ENCODE results near the gene PCSK5. TPM values are rescaled to one million over a fixed set of nuclear protein-coding genes. Genes with fewer than 3 reads are reported as not detected.
A peak's percentile ranks its signal among the peaks of the same experiment; 100 is the strongest.
"Not testable (repeated sequence)": the region's sequence is repeated elsewhere in the genome, so short reads cannot be mapped to it uniquely, and the experiment has no call there.

PCSK5 gene
- 6.2 TPM for total RNA-seq
- long read RNA-seq, full-length matches to known transcripts, result 5 of 12 reads
- long read RNA-seq, partial matches to known transcripts, result 4 of 12 reads
- long read RNA-seq, other reads (novel, unspliced or antisense), result 3 of 12 reads

- DNase-seq (ENCODE audit: low spot score), result peak; percentile 96
- intact Hi-C loops (cut with DNase I), result loop anchor here (10.0 kb wide), 1 partner anchor 414 kb away; no protein-coding TSS in a partner anchor
These were observed at the start of gene PCSK5 for GRCh38 chr9:75890472-75891276. PCSK5 (plus strand) TSS chr9:75890673; CDS start chr9:75891182, 509 bp downstream.

- intact Hi-C loops (cut with DNase I), result no loop called here
These were observed 46.2 kb upstream of the PCSK5 start for GRCh38 chr9:75844321-75844720.

GRCh38 chr9:75845806-75846205, 44.7 kb upstream of the PCSK5 start:
- no peak for DNase-seq (ENCODE audit: low spot score)
- intact Hi-C loops (cut with DNase I), result no loop called here

More at GRCh38 chr9:75844321-75844720, 46.2 kb upstream of the PCSK5 start:
- DNase-seq (ENCODE audit: low spot score), result no peak

- intact Hi-C loops (cut with DNase I), result no loop called here
These were observed 43.4 kb upstream of the PCSK5 start for GRCh38 chr9:75847085-75847484.

GRCh38 chr9:75850459-75851200, 39.8 kb upstream of the PCSK5 start:
- DNase-seq (ENCODE audit: low spot score), result no peak
- intact Hi-C loops (cut with DNase I), result no loop called here

More at GRCh38 chr9:75847085-75847484, 43.4 kb upstream of the PCSK5 start:
- DNase-seq (ENCODE audit: low spot score), result no peak

GRCh38 chr9:75851917-75852316, 38.6 kb upstream of the PCSK5 start:
- no peak for DNase-seq (ENCODE audit: low spot score)
- intact Hi-C loops (cut with DNase I), result no loop called here

GRCh38 chr9:75852746-75853145, 37.7 kb upstream of the PCSK5 start:
- intact Hi-C loops (cut with DNase I), result no loop called here
- no peak for DNase-seq (ENCODE audit: low spot score)

- intact Hi-C loops (cut with DNase I), result loop anchor here (5.0 kb wide), 1 partner anchor 588 kb away; no protein-coding TSS in a partner anchor
- no peak for DNase-seq (ENCODE audit: low spot score)
These were observed 35.0 kb upstream of the PCSK5 start for GRCh38 chr9:75855509-75855908.

GRCh38 chr9:75858497-75859092, 31.9 kb upstream of the PCSK5 start:
- DNase-seq (ENCODE audit: low spot score), result no peak
- intact Hi-C loops (cut with DNase I), result loop anchor here (5.0 kb wide), 1 partner anchor 591 kb away; no protein-coding TSS in a partner anchor

- intact Hi-C loops (cut with DNase I), result loop anchor here (10.0 kb wide), 1 partner anchor 529 kb away; no protein-coding TSS in a partner anchor
- DNase-seq (ENCODE audit: low spot score), result no peak
These were observed 26.2 kb upstream of the PCSK5 start for GRCh38 chr9:75864266-75864665.

- intact Hi-C loops (cut with DNase I), result loop anchor here (5.0 to 10.0 kb wide), 3 partner anchors 244 to 604 kb away; no protein-coding TSS in a partner anchor
- no peak for DNase-seq (ENCODE audit: low spot score)
These were observed 24.1 kb upstream of the PCSK5 start for GRCh38 chr9:75866273-75866871.

GRCh38 chr9:75868526-75868925, 21.9 kb upstream of the PCSK5 start:
- intact Hi-C loops (cut with DNase I), result loop anchor here (5.0 to 10.0 kb wide), 3 partner anchors 246 to 606 kb away; no protein-coding TSS in a partner anchor

GRCh38 chr9:75869236-75869635, 21.2 kb upstream of the PCSK5 start:
- intact Hi-C loops (cut with DNase I), result loop anchor here (5.0 to 10.0 kb wide), 3 partner anchors 247 to 607 kb away; no protein-coding TSS in a partner anchor

More at GRCh38 chr9:75868526-75868925, 21.9 kb upstream of the PCSK5 start:
- DNase-seq (ENCODE audit: low spot score), result not testable (repeated sequence)

GRCh38 chr9:75870450-75870849, 20.0 kb upstream of the PCSK5 start:
- intact Hi-C loops (cut with DNase I), result no loop called here

More at GRCh38 chr9:75869236-75869635, 21.2 kb upstream of the PCSK5 start:
- no peak for DNase-seq (ENCODE audit: low spot score)

GRCh38 chr9:75871624-75872023, 18.8 kb upstream of the PCSK5 start:
- DNase-seq (ENCODE audit: low spot score), result no peak
- intact Hi-C loops (cut with DNase I), result no loop called here

More at GRCh38 chr9:75870450-75870849, 20.0 kb upstream of the PCSK5 start:
- DNase-seq (ENCODE audit: low spot score), result no peak

GRCh38 chr9:75873712-75874111, 16.8 kb upstream of the PCSK5 start:
- no peak for DNase-seq (ENCODE audit: low spot score)
- intact Hi-C loops (cut with DNase I), result no loop called here

GRCh38 chr9:75876999-75877640, 13.4 kb upstream of the PCSK5 start:
- intact Hi-C loops (cut with DNase I), result no loop called here
- no peak for DNase-seq (ENCODE audit: low spot score)

- intact Hi-C loops (cut with DNase I), result no loop called here
- no peak for DNase-seq (ENCODE audit: low spot score)
These were observed 12.0 kb upstream of the PCSK5 start for GRCh38 chr9:75878488-75878860.

GRCh38 chr9:75880618-75881017, 9.9 kb upstream of the PCSK5 start:
- no peak for DNase-seq (ENCODE audit: low spot score)
- intact Hi-C loops (cut with DNase I), result no loop called here
